ENCODE measurements around the gene PRDX3.

The PRDX3 gene

GRCh38 chr10:119178372-119179119 is at the start of gene PRDX3:
TSS of gene PRDX3 (minus strand) at chr10:119178812. CDS start at chr10:119178790, 22 bp downstream.
- peak within 1 kb of the TSS; percentile 97 for H3K9ac ChIP-seq (ENCODE audit: low read depth, low read length)
- peak within 1 kb of the TSS; percentile 100 for H3K4me3 ChIP-seq (ENCODE audit: low read depth, low read length)
- H3K9me3 ChIP-seq (ENCODE audit: control insufficient read depth, insufficient read depth, low read length) = no peaks in the 10 kb centered on the region
- H3K27ac ChIP-seq (ENCODE audit: low read depth, low read length) = peak within 1 kb of the TSS; percentile 96
- peaks cover 4% of the 10 kb centered on the region for H3K4me1 ChIP-seq (ENCODE audit: control insufficient read depth, insufficient read depth, low read length)
- peaks cover 31% of the 10 kb centered on the region for H3K36me3 ChIP-seq (ENCODE audit: control insufficient read depth, insufficient read depth, low read length)
- H3K27me3 ChIP-seq (ENCODE audit: control insufficient read depth, insufficient read depth, low read length) = no peaks in the 10 kb centered on the region

GRCh38 chr10:119227825-119228224 is 49.2 kb upstream of the PRDX3 start:
- Histone ChIP-seq H3K27ac (ENCODE audit: low read depth, low read length) (no peak overlapping the region), H3K9me3 (ENCODE audit: control insufficient read depth, insufficient read depth, low read length) (no peaks in the 10 kb centered on the region), H3K27me3 (ENCODE audit: control insufficient read depth, insufficient read depth, low read length) (no peaks in the 10 kb centered on the region), H3K4me1 (ENCODE audit: control insufficient read depth, insufficient read depth, low read length) (no peaks in the 10 kb centered on the region; the same call in 1 of the 2 replicates), H3K4me3 (ENCODE audit: low read depth, low read length) (no peak overlapping the region), H3K36me3 (ENCODE audit: control insufficient read depth, insufficient read depth, low read length) (no peaks in the 10 kb centered on the region), H3K9ac (ENCODE audit: low read depth, low read length) (no peak overlapping the region)

GRCh38 chr10:119225083-119225658 is 46.6 kb upstream of the PRDX3 start:
- H3K27ac ChIP-seq (ENCODE audit: low read depth, low read length) = no peak overlapping the region
- no peaks in the 10 kb centered on the region for H3K27me3 ChIP-seq (ENCODE audit: control insufficient read depth, insufficient read depth, low read length)
- peaks cover 11% of the 10 kb centered on the region for H3K4me1 ChIP-seq (ENCODE audit: control insufficient read depth, insufficient read depth, low read length)
- no peaks in the 10 kb centered on the region for H3K36me3 ChIP-seq (ENCODE audit: control insufficient read depth, insufficient read depth, low read length)
- no peaks in the 10 kb centered on the region for H3K9me3 ChIP-seq (ENCODE audit: control insufficient read depth, insufficient read depth, low read length)
- no peak overlapping the region for H3K4me3 ChIP-seq (ENCODE audit: low read depth, low read length)
- no peak overlapping the region for H3K9ac ChIP-seq (ENCODE audit: low read depth, low read length)

- H3K27me3 ChIP-seq (ENCODE audit: control insufficient read depth, insufficient read depth, low read length) = no peaks in the 10 kb centered on the region
- H3K4me1 ChIP-seq (ENCODE audit: control insufficient read depth, insufficient read depth, low read length) = peaks cover 17% of the 10 kb centered on the region
- no peaks in the 10 kb centered on the region for H3K36me3 ChIP-seq (ENCODE audit: control insufficient read depth, insufficient read depth, low read length)
- H3K4me3 ChIP-seq (ENCODE audit: low read depth, low read length) = no peak overlapping the region
- no peak overlapping the region for H3K9ac ChIP-seq (ENCODE audit: low read depth, low read length)
- H3K9me3 ChIP-seq (ENCODE audit: control insufficient read depth, insufficient read depth, low read length) = no peaks in the 10 kb centered on the region
- no peak overlapping the region for H3K27ac ChIP-seq (ENCODE audit: low read depth, low read length)
Measured at GRCh38 chr10:119222966-119223386, 44.4 kb upstream of the PRDX3 start.

GRCh38 chr10:119222537-119222936 is 43.9 kb upstream of the PRDX3 start:
- no peaks in the 10 kb centered on the region for H3K27me3 ChIP-seq (ENCODE audit: control insufficient read depth, insufficient read depth, low read length)
- no peak overlapping the region for H3K4me3 ChIP-seq (ENCODE audit: low read depth, low read length)
- no peak overlapping the region for H3K27ac ChIP-seq (ENCODE audit: low read depth, low read length)
- H3K4me1 ChIP-seq (ENCODE audit: control insufficient read depth, insufficient read depth, low read length) = peaks cover 19% of the 10 kb centered on the region
- H3K36me3 ChIP-seq (ENCODE audit: control insufficient read depth, insufficient read depth, low read length) = no peaks in the 10 kb centered on the region
- no peak overlapping the region for H3K9ac ChIP-seq (ENCODE audit: low read depth, low read length)
- no peaks in the 10 kb centered on the region for H3K9me3 ChIP-seq (ENCODE audit: control insufficient read depth, insufficient read depth, low read length)

GRCh38 chr10:119221666-119222065 is 43.1 kb upstream of the PRDX3 start:
- H3K9ac ChIP-seq (ENCODE audit: low read depth, low read length) = no peak overlapping the region
- peaks cover 19% of the 10 kb centered on the region for H3K4me1 ChIP-seq (ENCODE audit: control insufficient read depth, insufficient read depth, low read length)
- no peak overlapping the region for H3K4me3 ChIP-seq (ENCODE audit: low read depth, low read length)
- H3K27me3 ChIP-seq (ENCODE audit: control insufficient read depth, insufficient read depth, low read length) = no peaks in the 10 kb centered on the region
- no peaks in the 10 kb centered on the region for H3K9me3 ChIP-seq (ENCODE audit: control insufficient read depth, insufficient read depth, low read length)
- peak overlapping the region; percentile 14 for H3K27ac ChIP-seq (ENCODE audit: low read depth, low read length)
- no peaks in the 10 kb centered on the region for H3K36me3 ChIP-seq (ENCODE audit: control insufficient read depth, insufficient read depth, low read length)

GRCh38 chr10:119221201-119221600 is 42.6 kb upstream of the PRDX3 start:
- H3K4me3 ChIP-seq (ENCODE audit: low read depth, low read length) = no peak overlapping the region
- peaks cover 19% of the 10 kb centered on the region for H3K4me1 ChIP-seq (ENCODE audit: control insufficient read depth, insufficient read depth, low read length)
- no peaks in the 10 kb centered on the region for H3K36me3 ChIP-seq (ENCODE audit: control insufficient read depth, insufficient read depth, low read length)
- H3K27me3 ChIP-seq (ENCODE audit: control insufficient read depth, insufficient read depth, low read length) = no peaks in the 10 kb centered on the region
- H3K9me3 ChIP-seq (ENCODE audit: control insufficient read depth, insufficient read depth, low read length) = no peaks in the 10 kb centered on the region
- H3K27ac ChIP-seq (ENCODE audit: low read depth, low read length) = no peak overlapping the region
- no peak overlapping the region for H3K9ac ChIP-seq (ENCODE audit: low read depth, low read length)

- H3K9me3 ChIP-seq (ENCODE audit: control insufficient read depth, insufficient read depth, low read length) = no peaks in the 10 kb centered on the region
- H3K27me3 ChIP-seq (ENCODE audit: control insufficient read depth, insufficient read depth, low read length) = no peaks in the 10 kb centered on the region
- no peak overlapping the region for H3K27ac ChIP-seq (ENCODE audit: low read depth, low read length)
- H3K9ac ChIP-seq (ENCODE audit: low read depth, low read length) = no peak overlapping the region
- peaks cover 19% of the 10 kb centered on the region for H3K4me1 ChIP-seq (ENCODE audit: control insufficient read depth, insufficient read depth, low read length)
- no peaks in the 10 kb centered on the region for H3K36me3 ChIP-seq (ENCODE audit: control insufficient read depth, insufficient read depth, low read length)
- no peak overlapping the region for H3K4me3 ChIP-seq (ENCODE audit: low read depth, low read length)
Measured at GRCh38 chr10:119219871-119220270, 41.3 kb upstream of the PRDX3 start.

- Histone ChIP-seq H3K9me3 (ENCODE audit: control insufficient read depth, insufficient read depth, low read length) (no peaks in the 10 kb centered on the region), H3K9ac (ENCODE audit: low read depth, low read length) (no peak overlapping the region), H3K4me3 (ENCODE audit: low read depth, low read length) (no peak overlapping the region), H3K4me1 (ENCODE audit: control insufficient read depth, insufficient read depth, low read length) (peaks cover 19% of the 10 kb centered on the region), H3K36me3 (ENCODE audit: control insufficient read depth, insufficient read depth, low read length) (no peaks in the 10 kb centered on the region), H3K27ac (ENCODE audit: low read depth, low read length) (no peak overlapping the region), H3K27me3 (ENCODE audit: control insufficient read depth, insufficient read depth, low read length) (no peaks in the 10 kb centered on the region)
Measured at GRCh38 chr10:119217991-119218490, 39.4 kb upstream of the PRDX3 start.

GRCh38 chr10:119217401-119217800 is 38.8 kb upstream of the PRDX3 start:
- Histone ChIP-seq H3K4me1 (ENCODE audit: control insufficient read depth, insufficient read depth, low read length) (peaks cover 19% of the 10 kb centered on the region), H3K27me3 (ENCODE audit: control insufficient read depth, insufficient read depth, low read length) (no peaks in the 10 kb centered on the region), H3K27ac (ENCODE audit: low read depth, low read length) (no peak overlapping the region), H3K4me3 (ENCODE audit: low read depth, low read length) (no peak overlapping the region), H3K9ac (ENCODE audit: low read depth, low read length) (no peak overlapping the region), H3K9me3 (ENCODE audit: control insufficient read depth, insufficient read depth, low read length) (no peaks in the 10 kb centered on the region), H3K36me3 (ENCODE audit: control insufficient read depth, insufficient read depth, low read length) (no peaks in the 10 kb centered on the region)

- H3K27me3 ChIP-seq (ENCODE audit: control insufficient read depth, insufficient read depth, low read length) = no peaks in the 10 kb centered on the region
- H3K36me3 ChIP-seq (ENCODE audit: control insufficient read depth, insufficient read depth, low read length) = no peaks in the 10 kb centered on the region
- peaks cover 20% of the 10 kb centered on the region for H3K4me1 ChIP-seq (ENCODE audit: control insufficient read depth, insufficient read depth, low read length)
- H3K9me3 ChIP-seq (ENCODE audit: control insufficient read depth, insufficient read depth, low read length) = no peaks in the 10 kb centered on the region
- no peak overlapping the region for H3K4me3 ChIP-seq (ENCODE audit: low read depth, low read length)
- no peak overlapping the region for H3K27ac ChIP-seq (ENCODE audit: low read depth, low read length)
- H3K9ac ChIP-seq (ENCODE audit: low read depth, low read length) = no peak overlapping the region
Measured at GRCh38 chr10:119216127-119216526, 37.5 kb upstream of the PRDX3 start.
